ENCODE results near the gene CUX1. TPM values are rescaled to one million over a fixed set of nuclear protein-coding genes. Genes with fewer than 3 reads are reported as not detected.
A peak's percentile ranks its signal among the peaks of the same experiment; 100 is the strongest.

CUX1 gene
- total and polyA plus RNA-seq, 4 donors, result 40.5 to 138 (median 69.1) TPM

GRCh38 chr7:102313997-102314780 lies 496.8 kb downstream of the CUX1 start:
- TF ChIP-seq CTCF (IDR thresholded peaks at IDR 0.05; ENCODE audit: control extremely low read depth, extremely low read depth), result no peak
- Histone ChIP-seq H3K4me1 (ENCODE audit: control insufficient read depth in 5 of 5, insufficient read depth in 5 of 5, low read length in 5 of 5) (peaks cover 0 to 3% (median 0%) of the 10 kb centered on the region in 5 donors), H3K27ac (ENCODE audit: low read depth in 1 of 2, low read length in 1 of 2) (no peak overlapping the region), H3K27me3 (ENCODE audit: control insufficient read depth in 3 of 3, insufficient read depth in 3 of 3, low read length in 2 of 3) (no peaks in the 10 kb centered on the region), H3K4me3 (no peak overlapping the region), H3K9ac (ENCODE audit: insufficient read depth in 1 of 2, low read length in 2 of 2) (no peak overlapping the region), H3K9me3 (ENCODE audit: control insufficient read depth in 4 of 4, insufficient read depth in 3 of 4, low read length in 3 of 4) (no peaks in the 10 kb centered on the region), H3K36me3 (ENCODE audit: control insufficient read depth in 4 of 4, insufficient read depth in 4 of 4, low read length in 4 of 4) (peaks cover 0 to 16% (median 0%) of the 10 kb centered on the region in 4 donors)
- no peak for DNase-seq
- ATAC-seq (ENCODE audit: insufficient read depth, low FRiP score), result no peak
- 93 to 94% methylated on average over 22 of the region's 22 CpGs for WGBS, 2 donors

GRCh38 chr7:102317231-102318059 lies 500.0 kb downstream of the CUX1 start:
- H3K27me3 ChIP-seq (ENCODE audit: control insufficient read depth in 3 of 3, insufficient read depth in 3 of 3, low read length in 2 of 3), result no peaks in the 10 kb centered on the region
- no peaks in the 10 kb centered on the region for H3K9me3 ChIP-seq (ENCODE audit: control insufficient read depth in 4 of 4, insufficient read depth in 3 of 4, low read length in 3 of 4)
- 89 to 93% methylated on average over 24 of the region's 24 CpGs for WGBS, 2 donors
- H3K4me1 ChIP-seq (ENCODE audit: control insufficient read depth in 5 of 5, insufficient read depth in 5 of 5, low read length in 5 of 5), result peaks cover 0 to 12% (median 0%) of the 10 kb centered on the region in 5 donors
- peaks cover 0 to 13% (median 0%) of the 10 kb centered on the region in 4 donors for H3K36me3 ChIP-seq (ENCODE audit: control insufficient read depth in 4 of 4, insufficient read depth in 4 of 4, low read length in 4 of 4)
- no peak overlapping the region for H3K4me3 ChIP-seq
- ATAC-seq (ENCODE audit: insufficient read depth, low FRiP score) (no peak), DNase-seq (peak in 1 of 3 donors; percentile 18)
- no peak overlapping the region for H3K9ac ChIP-seq (ENCODE audit: insufficient read depth in 1 of 2, low read length in 2 of 2)
- H3K27ac ChIP-seq (ENCODE audit: low read depth in 1 of 2, low read length in 1 of 2), result no peak overlapping the region
- no peak for TF ChIP-seq CTCF (IDR thresholded peaks at IDR 0.05; ENCODE audit: control extremely low read depth, extremely low read depth)

- 66 to 72% methylated on average over 7 of the region's 7 CpGs for WGBS, 2 donors
- no peak for TF ChIP-seq CTCF (IDR thresholded peaks at IDR 0.05; ENCODE audit: control extremely low read depth, extremely low read depth)
- DNase-seq (peak in 1 of 3 donors; percentile 26), ATAC-seq (ENCODE audit: insufficient read depth, low FRiP score) (no peak)
- no peak overlapping the region for H3K4me3 ChIP-seq
- H3K27ac ChIP-seq (ENCODE audit: low read depth in 1 of 2, low read length in 1 of 2), result peak overlapping the region in 1 of 2 donors; percentile 59
- no peak overlapping the region for H3K9ac ChIP-seq (ENCODE audit: insufficient read depth in 1 of 2, low read length in 2 of 2)
- peaks cover 0 to 13% (median 0%) of the 10 kb centered on the region in 4 donors for H3K36me3 ChIP-seq (ENCODE audit: control insufficient read depth in 4 of 4, insufficient read depth in 4 of 4, low read length in 4 of 4)
- H3K27me3 ChIP-seq (ENCODE audit: control insufficient read depth in 3 of 3, insufficient read depth in 3 of 3, low read length in 2 of 3), result no peaks in the 10 kb centered on the region
- H3K4me1 ChIP-seq (ENCODE audit: control insufficient read depth in 5 of 5, insufficient read depth in 5 of 5, low read length in 5 of 5), result peaks cover 0 to 12% (median 0%) of the 10 kb centered on the region in 5 donors
- H3K9me3 ChIP-seq (ENCODE audit: control insufficient read depth in 4 of 4, insufficient read depth in 3 of 4, low read length in 3 of 4), result no peaks in the 10 kb centered on the region
Observed at GRCh38 chr7:102318482-102318971, 501.1 kb downstream of the CUX1 start.
